IPS-18a (cell line): ENCODE measurements around the gene UBAP2.
"Not testable (repeated sequence)": the region's sequence is repeated elsewhere in the genome, so short reads cannot be mapped to it uniquely, and the experiment has no call there.

Source experiments
- H3K27ac ChIP-seq: one replicate; pipeline ENCODE4 v1.5.1; 2013; ENCODE audit warnings: low read length
- H3K27me3 ChIP-seq: one replicate; pipeline ENCODE4 v1.6.1; 2013; ENCODE audit warnings: mild to moderate bottlenecking, low read length; ENCODE audit not compliant: control insufficient read depth, insufficient read depth
- H3K36me3 ChIP-seq: one replicate; pipeline ENCODE4 v1.6.1; 2013; ENCODE audit warnings: low read depth, low read length; ENCODE audit not compliant: control insufficient read depth
- H3K4me1 ChIP-seq: one replicate; pipeline ENCODE4 v1.6.1; 2013; ENCODE audit warnings: low read depth, low read length; ENCODE audit not compliant: control insufficient read depth
- H3K4me3 ChIP-seq: one replicate; pipeline ENCODE4 v1.5.1; 2013; ENCODE audit warnings: low read length
- H3K9ac ChIP-seq: one replicate; pipeline ENCODE4 v1.6.1; 2013; ENCODE audit warnings: mild to moderate bottlenecking, low read length, moderate library complexity
- H3K9me3 ChIP-seq: one replicate; pipeline ENCODE4 v1.6.1; 2013; ENCODE audit warnings: low read depth, low read length; ENCODE audit not compliant: control insufficient read depth

Gene UBAP2

DNA sequence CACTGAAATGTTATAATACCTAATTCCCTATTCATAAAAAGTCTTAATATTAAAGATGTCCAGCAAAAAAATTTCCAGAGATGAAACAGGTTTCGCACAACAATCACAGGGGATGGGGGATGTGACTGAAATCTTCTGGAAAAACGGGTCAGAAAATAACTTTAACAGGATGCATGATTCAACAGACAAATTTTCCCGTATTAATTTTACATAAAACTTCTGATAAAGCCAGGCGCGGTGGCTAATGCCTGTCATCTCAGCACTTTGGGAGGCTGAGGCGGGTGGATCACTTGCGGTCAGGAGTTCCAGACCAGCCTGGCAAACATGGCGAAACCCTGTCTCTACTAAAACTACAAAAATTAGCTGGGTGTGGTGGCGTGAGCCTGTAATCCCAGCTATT is 24.2 kb downstream of the UBAP2 start:
- not testable (repeated sequence) for H3K36me3 ChIP-seq, H3K9me3 ChIP-seq, H3K4me1 ChIP-seq, H3K9ac ChIP-seq, H3K27me3 ChIP-seq, H3K4me3 ChIP-seq, H3K27ac ChIP-seq

- H3K27ac ChIP-seq = no peak overlapping the region
- H3K4me1 ChIP-seq = no peaks in the 10 kb centered on the region
- H3K4me3 ChIP-seq = no peak overlapping the region
- H3K36me3 ChIP-seq = peaks cover 23% of the 10 kb centered on the region
- H3K27me3 ChIP-seq = no peaks in the 10 kb centered on the region
- no peaks in the 10 kb centered on the region for H3K9me3 ChIP-seq
- H3K9ac ChIP-seq = no peak overlapping the region
These were observed 32.5 kb downstream of the UBAP2 start for GRCh38 chr9:34016149-34016548.

- H3K4me3 ChIP-seq = no peak overlapping the region
- no peak overlapping the region for H3K9ac ChIP-seq
- H3K36me3 ChIP-seq = peaks cover 33% of the 10 kb centered on the region
These were observed 37.7 kb downstream of the UBAP2 start for GRCh38 chr9:34010979-34011378.

DNA sequence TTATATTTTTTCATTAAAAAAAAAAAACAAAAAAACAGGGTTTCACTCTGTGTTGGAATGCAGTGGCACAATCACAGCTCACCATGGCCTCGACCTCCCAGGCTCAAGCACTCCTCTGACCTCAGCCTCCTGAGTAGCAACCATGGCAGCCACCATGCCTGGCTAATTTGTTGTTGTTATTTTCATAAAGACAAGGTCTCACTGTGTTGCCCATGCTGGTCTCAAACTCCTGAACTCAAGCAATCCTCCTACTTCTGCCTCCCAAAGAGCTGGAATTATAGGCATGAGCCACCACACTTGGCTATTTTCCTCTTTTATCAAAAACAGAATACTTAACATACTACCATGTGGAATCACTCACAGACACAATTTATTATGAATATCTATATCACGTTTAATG is 46.7 kb downstream of the UBAP2 start:
- Histone ChIP-seq H3K27ac (no peak overlapping the region), H3K9ac (no peak overlapping the region), H3K4me3 (no peak overlapping the region), H3K27me3 (no peaks in the 10 kb centered on the region), H3K4me1 (no peaks in the 10 kb centered on the region), H3K9me3 (no peaks in the 10 kb centered on the region), H3K36me3 (peaks cover 24% of the 10 kb centered on the region)

More at GRCh38 chr9:34010979-34011378, 37.7 kb downstream of the UBAP2 start:
- Histone ChIP-seq H3K27me3 (no peaks in the 10 kb centered on the region), H3K4me1 (no peaks in the 10 kb centered on the region), H3K27ac (no peak overlapping the region), H3K9me3 (no peaks in the 10 kb centered on the region)

- no peaks in the 10 kb centered on the region for H3K9me3 ChIP-seq
- peaks cover 26% of the 10 kb centered on the region for H3K36me3 ChIP-seq
- no peak overlapping the region for H3K27ac ChIP-seq
These were observed 47.4 kb downstream of the UBAP2 start for GRCh38 chr9:34001298-34001697.

GRCh38 chr9:33995449-33995848 is 53.2 kb downstream of the UBAP2 start:
- no peak overlapping the region for H3K4me3 ChIP-seq
- H3K27me3 ChIP-seq = no peaks in the 10 kb centered on the region
- no peak overlapping the region for H3K27ac ChIP-seq
- H3K36me3 ChIP-seq = peaks cover 48% of the 10 kb centered on the region
- H3K4me1 ChIP-seq = no peaks in the 10 kb centered on the region
- no peak overlapping the region for H3K9ac ChIP-seq
- H3K9me3 ChIP-seq = no peaks in the 10 kb centered on the region

More at GRCh38 chr9:34001298-34001697, 47.4 kb downstream of the UBAP2 start:
- Histone ChIP-seq H3K4me3 (no peak overlapping the region), H3K4me1 (no peaks in the 10 kb centered on the region), H3K9ac (no peak overlapping the region), H3K27me3 (no peaks in the 10 kb centered on the region)

DNA sequence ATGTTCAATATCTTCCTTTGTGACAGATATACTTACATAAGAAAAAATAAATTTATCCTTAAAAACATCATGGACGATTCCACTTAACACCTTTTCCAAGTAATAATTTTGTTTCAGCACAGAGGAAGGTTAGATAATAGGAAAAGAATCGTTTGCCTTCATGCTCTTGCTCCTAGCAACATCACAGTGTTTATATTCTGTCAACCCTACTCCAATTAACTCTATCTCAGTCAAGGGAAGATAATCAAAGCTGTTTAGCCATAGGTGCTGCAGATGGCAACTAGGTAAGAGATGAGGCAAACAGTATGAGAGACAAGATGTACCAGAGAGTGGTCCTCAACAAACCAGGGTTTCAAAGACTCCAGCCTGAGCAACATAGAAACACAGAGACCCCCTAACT is 55.6 kb downstream of the UBAP2 start:
- no peaks in the 10 kb centered on the region for H3K9me3 ChIP-seq
- no peak overlapping the region for H3K27ac ChIP-seq
- no peak overlapping the region for H3K9ac ChIP-seq
- no peaks in the 10 kb centered on the region for H3K4me1 ChIP-seq
- H3K36me3 ChIP-seq = peaks cover 48% of the 10 kb centered on the region
- H3K4me3 ChIP-seq = no peak overlapping the region
- H3K27me3 ChIP-seq = no peaks in the 10 kb centered on the region

GRCh38 chr9:33992632-33993031 is 56.1 kb downstream of the UBAP2 start:
- Histone ChIP-seq H3K9ac (no peak overlapping the region), H3K27ac (no peak overlapping the region), H3K4me1 (no peaks in the 10 kb centered on the region), H3K36me3 (peaks cover 46% of the 10 kb centered on the region), H3K9me3 (no peaks in the 10 kb centered on the region), H3K27me3 (no peaks in the 10 kb centered on the region), H3K4me3 (no peak overlapping the region)

GRCh38 chr9:33988219-33988890 is 60.3 kb downstream of the UBAP2 start:
- peaks cover 52% of the 10 kb centered on the region for H3K36me3 ChIP-seq
- H3K9me3 ChIP-seq = no peaks in the 10 kb centered on the region
- no peak overlapping the region for H3K9ac ChIP-seq
- no peaks in the 10 kb centered on the region for H3K27me3 ChIP-seq
- no peak overlapping the region for H3K4me3 ChIP-seq
- H3K27ac ChIP-seq = no peak overlapping the region
- H3K4me1 ChIP-seq = no peaks in the 10 kb centered on the region

DNA sequence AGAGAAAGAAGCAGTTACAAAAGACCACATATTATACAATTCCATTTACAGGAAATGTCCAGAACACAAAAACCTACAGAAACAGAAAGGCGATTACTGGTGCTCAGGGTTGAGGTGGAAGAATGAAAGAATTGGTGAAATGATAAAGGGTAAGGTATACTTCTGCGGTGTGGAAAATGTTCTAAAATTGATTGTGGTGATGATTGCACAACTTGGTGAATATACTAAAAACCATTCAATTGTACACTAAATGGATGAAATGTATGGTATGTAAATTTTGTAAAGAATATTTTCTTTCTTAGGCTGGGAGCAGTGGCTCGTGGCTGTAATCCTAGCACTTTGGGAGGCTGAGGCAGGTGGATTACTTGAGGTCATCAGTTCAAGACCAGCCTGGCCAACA is 72.3 kb downstream of the UBAP2 start:
- no peak overlapping the region for H3K27ac ChIP-seq
- H3K4me3 ChIP-seq = no peak overlapping the region
- no peak overlapping the region for H3K9ac ChIP-seq
- H3K9me3 ChIP-seq = no peaks in the 10 kb centered on the region
- no peaks in the 10 kb centered on the region for H3K27me3 ChIP-seq
- H3K4me1 ChIP-seq = no peaks in the 10 kb centered on the region
- H3K36me3 ChIP-seq = peaks cover 25% of the 10 kb centered on the region

DNA sequence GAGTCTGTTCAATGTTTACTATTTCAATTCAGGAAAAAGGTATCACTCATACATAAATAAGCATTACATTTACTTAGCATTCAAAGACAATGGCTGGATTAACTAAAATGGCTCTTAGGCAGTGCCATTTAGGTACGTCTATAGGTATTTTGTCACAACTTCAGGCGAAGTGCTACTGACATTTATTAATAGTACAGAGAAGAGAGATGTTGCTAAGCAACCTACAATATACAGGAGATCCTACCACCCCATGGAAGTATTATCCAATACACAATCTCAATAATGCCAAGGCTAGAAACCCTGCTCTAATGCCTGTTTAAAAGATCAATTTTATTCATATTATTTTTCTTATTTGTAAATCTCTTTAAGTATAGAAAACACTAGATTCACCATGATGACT is 76.0 kb downstream of the UBAP2 start:
- Histone ChIP-seq H3K9ac (no peak overlapping the region), H3K27me3 (no peaks in the 10 kb centered on the region), H3K27ac (no peak overlapping the region), H3K36me3 (peaks cover 33% of the 10 kb centered on the region), H3K9me3 (no peaks in the 10 kb centered on the region), H3K4me1 (no peaks in the 10 kb centered on the region), H3K4me3 (no peak overlapping the region)

GRCh38 chr9:33964086-33964768 is 84.5 kb downstream of the UBAP2 start:
- Histone ChIP-seq H3K36me3 (peaks cover 41% of the 10 kb centered on the region), H3K4me3 (no peak overlapping the region), H3K9me3 (no peaks in the 10 kb centered on the region), H3K27ac (no peak overlapping the region), H3K4me1 (no peaks in the 10 kb centered on the region), H3K27me3 (no peaks in the 10 kb centered on the region), H3K9ac (no peak overlapping the region)
